ACC112 (cell line): ENCODE measurements around the gene GLI1.
"Not testable (repeated sequence)": the region's sequence is repeated elsewhere in the genome, so short reads cannot be mapped to it uniquely, and the experiment has no call there.

Experiments used
- H2AFZ ChIP-seq: fragments of 200-600 bp; sonication (generic); one replicate; pipeline ENCODE4 v1.6.0; 2017; ENCODE audit warnings: antibody characterized with exemption, low read length; ENCODE audit not compliant: unreplicated experiment
- H3K27ac ChIP-seq: fragments of 200-600 bp; sonication (generic); 2 replicates; pipeline ENCODE4 v1.5.1; 2014; ENCODE audit warnings: low read depth, mild to moderate bottlenecking, antibody characterized with exemption, low read length, moderate library complexity
- H3K27me3 ChIP-seq: fragments of 200-600 bp; sonication (generic); 2 replicates; pipeline ENCODE4 v1.6.1; 2014; ENCODE audit warnings: mild to moderate bottlenecking, antibody characterized with exemption, low read length, moderate library complexity, mixed read lengths; ENCODE audit not compliant: insufficient read depth
- H3K36me3 ChIP-seq: fragments of 200-600 bp; sonication (generic); 2 replicates; pipeline ENCODE4 v1.6.1; 2016; ENCODE audit warnings: mild to moderate bottlenecking, antibody characterized with exemption, low read length, moderate library complexity, mixed read lengths; ENCODE audit not compliant: insufficient read depth
- H3K4me1 ChIP-seq: fragments of 200-600 bp; sonication (generic); one replicate; pipeline ENCODE4 v1.6.1; 2016; ENCODE audit warnings: low read length, mixed read lengths; ENCODE audit not compliant: insufficient read depth, unreplicated experiment, control insufficient read depth
- H3K4me3 ChIP-seq: fragments of 200-600 bp; sonication (generic); 2 replicates; pipeline ENCODE4 v1.5.1; 2014; ENCODE audit warnings: mild to moderate bottlenecking, low read depth, low read length
- H3K79me2 ChIP-seq: fragments of 200-600 bp; sonication (generic); one replicate; pipeline ENCODE4 v1.6.0; 2016; ENCODE audit warnings: low read length; ENCODE audit not compliant: control insufficient read depth, unreplicated experiment, insufficient read depth

The GLI1 gene

GRCh38 chr12:57487597-57488401 lies 28.2 kb downstream of the GLI1 start, which contains the start of gene MARS1:
Gene MARS1, plus strand, starts transcription at chr12:57488068. Its CDS starts 23 bp downstream, at chr12:57488091.
- Histone ChIP-seq H3K4me3 (peak within 1 kb of the TSS; percentile 89), H2AFZ (peak within 1 kb of the TSS; percentile 74)

GRCh38 chr12:57488402-57489156 lies 29.0 kb downstream of the GLI1 start:
- peaks cover 21% of the 10 kb centered on the region for H3K36me3 ChIP-seq
- no peaks in the 10 kb centered on the region for H3K27me3 ChIP-seq
- peaks cover 26% of the 10 kb centered on the region for H3K79me2 ChIP-seq
- H3K4me1 ChIP-seq = peaks cover 10% of the 10 kb centered on the region
- peak overlapping the region; percentile 56 for H3K27ac ChIP-seq
- H3K4me3 ChIP-seq = peak overlapping the region; percentile 89
- H2AFZ ChIP-seq = peak overlapping the region; percentile 66

More at GRCh38 chr12:57487597-57488401, 28.2 kb downstream of the GLI1 start, which contains the start of gene MARS1:
- Histone ChIP-seq H3K79me2 (peaks cover 26% of the 10 kb centered on the region), H3K27ac (peak within 1 kb of the TSS; percentile 56), H3K27me3 (no peaks in the 10 kb centered on the region), H3K36me3 (peaks cover 19% of the 10 kb centered on the region), H3K4me1 (peaks cover 10% of the 10 kb centered on the region)

DNA sequence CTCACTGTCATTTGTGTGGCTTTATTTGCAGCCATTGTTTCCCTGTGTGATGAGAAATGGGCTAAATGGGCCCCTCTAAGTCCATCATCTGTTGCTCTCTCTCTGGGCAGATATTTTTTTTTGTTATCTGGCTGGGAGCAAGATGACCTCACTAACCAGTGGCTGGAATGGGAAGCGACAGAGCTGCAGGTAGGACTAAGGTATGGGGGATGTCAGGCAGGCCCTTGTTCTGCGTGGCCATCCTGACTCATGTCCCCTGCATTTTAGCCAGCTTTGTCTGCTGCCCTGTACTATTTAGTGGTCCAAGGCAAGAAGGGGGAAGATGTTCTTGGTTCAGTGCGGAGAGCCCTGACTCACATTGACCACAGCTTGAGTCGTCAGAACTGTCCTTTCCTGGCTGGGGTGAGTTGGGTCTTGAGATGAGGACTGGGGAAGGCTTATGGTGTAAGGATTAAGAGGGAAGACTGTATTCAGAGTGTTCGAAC lies 29.6 kb downstream of the GLI1 start:
- Histone ChIP-seq H3K36me3 (peaks cover 21% of the 10 kb centered on the region), H3K79me2 (peaks cover 26% of the 10 kb centered on the region), H3K27me3 (no peaks in the 10 kb centered on the region), H3K4me1 (peaks cover 10% of the 10 kb centered on the region), H3K4me3 (peak overlapping the region; percentile 89), H2AFZ (no peak overlapping the region), H3K27ac (no peak overlapping the region)

GRCh38 chr12:57490126-57490525 lies 30.5 kb downstream of the GLI1 start:
- no peak overlapping the region for H3K27ac ChIP-seq
- peaks cover 10% of the 10 kb centered on the region for H3K4me1 ChIP-seq
- peaks cover 21% of the 10 kb centered on the region for H3K36me3 ChIP-seq
- H3K4me3 ChIP-seq = no peak overlapping the region; the same call in 1 of the 2 replicates
- H3K79me2 ChIP-seq = peaks cover 26% of the 10 kb centered on the region
- H2AFZ ChIP-seq = no peak overlapping the region
- H3K27me3 ChIP-seq = no peaks in the 10 kb centered on the region

- Histone ChIP-seq H3K27me3 (no peaks in the 10 kb centered on the region), H3K4me1 (peaks cover 10% of the 10 kb centered on the region), H3K79me2 (peaks cover 26% of the 10 kb centered on the region), H3K27ac (no peak overlapping the region), H3K36me3 (peaks cover 21% of the 10 kb centered on the region), H3K4me3 (no peak overlapping the region), H2AFZ (no peak overlapping the region)
Measured at GRCh38 chr12:57491393-57492280, 32.1 kb downstream of the GLI1 start.

DNA sequence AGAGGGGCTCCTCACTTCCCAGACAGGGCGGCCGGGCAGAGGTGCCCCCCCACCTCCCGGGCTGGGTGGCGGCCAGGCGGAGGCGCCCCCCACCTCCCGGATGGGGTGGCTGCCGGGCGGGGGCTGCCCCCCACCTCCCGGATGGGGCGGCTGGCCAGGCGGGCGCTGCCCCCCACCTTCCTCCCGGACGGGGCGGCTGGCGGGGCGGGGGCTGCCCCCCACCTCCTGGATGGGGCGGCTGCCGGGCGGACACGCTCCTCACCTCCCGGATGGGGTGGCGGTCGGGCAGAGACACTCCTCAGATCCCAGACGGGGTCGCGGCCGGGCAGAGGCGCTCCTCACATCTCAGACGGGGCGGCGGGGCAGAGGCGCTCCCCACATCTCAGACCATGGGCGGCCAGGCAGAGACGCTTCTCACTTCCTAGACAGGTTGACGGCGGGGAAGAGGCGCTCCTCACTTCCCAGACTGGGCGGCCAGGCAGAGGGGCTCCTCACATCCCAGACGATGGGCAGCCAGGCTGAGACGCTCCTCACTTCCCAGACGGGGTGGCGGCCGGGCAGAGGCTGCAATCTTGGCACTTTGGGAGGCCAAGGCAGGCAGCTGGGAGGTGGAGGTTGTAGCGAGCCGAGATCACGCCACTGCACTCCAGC lies 35.6 kb downstream of the GLI1 start:
- H3K27me3 ChIP-seq, H2AFZ ChIP-seq, H3K4me3 ChIP-seq, H3K4me1 ChIP-seq, H3K79me2 ChIP-seq, H3K27ac ChIP-seq: not testable (repeated sequence)
- H3K36me3 ChIP-seq = peaks cover 33% of the 10 kb centered on the region

DNA sequence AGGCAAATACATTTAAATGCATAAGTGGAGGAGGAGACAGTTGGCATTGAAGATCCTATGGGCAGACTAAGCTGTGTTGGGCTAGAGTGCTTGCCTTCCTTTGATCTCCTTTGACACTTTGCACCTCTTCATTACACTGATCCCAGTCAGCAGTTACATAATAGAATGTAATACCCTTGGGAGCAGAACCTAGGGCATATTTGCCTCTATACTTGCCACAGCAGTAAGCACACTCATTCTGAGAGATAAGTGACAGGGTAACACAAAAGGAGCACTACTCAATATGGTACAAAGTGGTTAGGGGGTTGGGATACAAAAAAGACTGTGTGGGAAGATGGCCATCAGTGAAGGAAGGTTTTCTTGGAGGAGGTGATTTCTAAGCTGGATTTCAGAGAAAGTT lies 37.2 kb downstream of the GLI1 start:
- H3K27me3 ChIP-seq = no peaks in the 10 kb centered on the region
- no peaks in the 10 kb centered on the region for H3K4me1 ChIP-seq
- no peak overlapping the region for H3K4me3 ChIP-seq
- no peaks in the 10 kb centered on the region for H3K79me2 ChIP-seq
- no peak overlapping the region for H2AFZ ChIP-seq
- no peak overlapping the region for H3K27ac ChIP-seq
- peaks cover 34% of the 10 kb centered on the region for H3K36me3 ChIP-seq

DNA sequence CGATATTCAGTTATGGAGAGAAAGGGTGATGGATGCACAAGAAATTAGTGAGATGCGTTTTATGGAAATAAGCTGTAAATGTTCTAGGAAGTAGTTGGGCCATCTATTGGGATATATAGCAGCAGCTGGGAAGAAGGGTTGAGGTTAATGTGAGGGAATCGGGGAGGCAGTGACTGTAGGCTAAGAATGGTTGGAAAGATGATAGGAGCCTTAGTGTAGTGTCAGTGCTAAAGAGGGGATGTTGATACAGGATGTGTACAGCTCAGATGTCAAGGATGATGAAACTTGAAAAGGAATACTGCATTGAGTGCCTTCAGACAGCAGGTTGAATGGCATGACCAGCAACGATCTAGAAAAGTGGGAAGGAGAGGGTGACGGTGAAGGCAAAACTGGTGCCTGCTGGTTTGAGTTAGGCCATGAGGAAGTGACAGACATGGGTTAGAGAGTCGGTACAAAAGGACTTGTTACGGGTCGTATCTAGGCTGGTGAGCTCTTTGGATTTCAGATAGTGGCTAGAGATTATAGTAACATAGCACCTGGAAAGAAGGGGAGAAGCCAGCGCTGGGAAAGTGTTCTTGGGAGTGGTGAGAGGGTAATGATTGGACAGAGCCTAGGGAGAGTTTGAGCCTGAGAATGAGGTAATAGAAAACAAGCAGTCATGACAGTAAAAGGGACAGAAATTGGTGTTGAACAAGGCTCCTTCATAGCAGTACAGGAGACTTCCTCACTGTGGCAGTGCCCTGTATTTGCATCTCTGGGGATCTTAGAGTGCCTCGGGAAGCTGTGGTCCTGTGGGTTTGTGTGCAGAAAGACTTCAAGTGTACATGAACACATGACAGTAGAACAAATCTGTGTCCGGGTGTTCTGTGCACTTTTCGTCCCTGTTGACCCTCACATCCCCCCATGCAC lies 37.9 kb downstream of the GLI1 start:
- Histone ChIP-seq H2AFZ (no peak overlapping the region), H3K79me2 (no peaks in the 10 kb centered on the region), H3K4me1 (no peaks in the 10 kb centered on the region), H3K27ac (no peak overlapping the region), H3K27me3 (no peaks in the 10 kb centered on the region), H3K36me3 (peaks cover 39% of the 10 kb centered on the region), H3K4me3 (no peak overlapping the region)

DNA sequence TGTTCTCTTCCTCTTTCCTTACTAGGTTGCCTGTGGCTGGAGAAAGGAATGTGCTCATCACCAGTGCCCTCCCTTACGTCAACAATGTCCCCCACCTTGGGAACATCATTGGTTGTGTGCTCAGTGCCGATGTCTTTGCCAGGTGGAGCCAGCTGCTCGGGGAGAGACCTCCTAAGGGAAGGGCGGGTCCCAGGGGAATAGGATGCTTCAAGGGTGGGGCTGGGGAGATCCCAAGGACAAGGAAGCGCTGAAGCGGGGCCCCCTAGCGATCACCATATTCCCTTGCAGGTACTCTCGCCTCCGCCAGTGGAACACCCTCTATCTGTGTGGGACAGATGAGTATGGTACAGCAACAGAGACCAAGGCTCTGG lies 38.5 kb downstream of the GLI1 start:
- peaks cover 34% of the 10 kb centered on the region for H3K36me3 ChIP-seq
- H3K79me2 ChIP-seq = no peaks in the 10 kb centered on the region
- no peak overlapping the region for H3K27ac ChIP-seq
- no peaks in the 10 kb centered on the region for H3K4me1 ChIP-seq
- H2AFZ ChIP-seq = no peak overlapping the region
- no peaks in the 10 kb centered on the region for H3K27me3 ChIP-seq
- no peak overlapping the region for H3K4me3 ChIP-seq
